K562 (cell line): ENCODE results near the gene MPHOSPH8. TPM values are rescaled to one million over a fixed set of nuclear protein-coding genes. Genes with fewer than 3 reads are reported as not detected.

Source experiments
- BRD4 ChIP-seq: fragments of 200-600 bp; sonication (generic); IDR thresholded peaks from 2 replicates; pipeline ENCODE4 v1.6.1; 2017; ENCODE audit warnings: inconsistent platforms
- CGGBP1 ChIP-seq: fragments of 250-450 bp; sonication (Bioruptor Pico); IDR thresholded peaks from 2 replicates; pipeline ENCODE4 v1.9.0; 2021; ENCODE audit warnings: mild to moderate bottlenecking
- ETV1 ChIP-seq: fragments of 450-650 bp; conservative IDR thresholded peaks from 2 replicates; pipeline ENCODE4 v1.6.1; 2016; ENCODE audit warnings: missing genetic modification characterization, control low read depth, low read depth, missing compliant biosample characterization
- HMBOX1 ChIP-seq: sonication (generic); IDR thresholded peaks from 2 replicates; pipeline ENCODE4 v1.6.1; 2016
- IFI16 ChIP-seq: fragments of 250-450 bp; sonication (Bioruptor Pico); IDR thresholded peaks from 2 replicates; pipeline ENCODE4 v2.1.2; 2022; ENCODE audit warnings: mild to moderate bottlenecking, inconsistent platforms
- KAT2B ChIP-seq: IDR thresholded peaks from one replicate; pipeline ENCODE4 v1.6.1; 2012; ENCODE audit warnings: low read depth, mild to moderate bottlenecking, control low read depth, inconsistent platforms, low read length, moderate library complexity
- MCM5 ChIP-seq: fragments of 450-650 bp; IDR thresholded peaks from 2 replicates; pipeline ENCODE4 v1.6.1; 2016; ENCODE audit warnings: low read depth
- MEF2A ChIP-seq: IDR thresholded peaks from 2 replicates; pipeline ENCODE4 v1.6.1; 2011; ENCODE audit warnings: low read depth, mild to moderate bottlenecking, low read length, moderate library complexity; ENCODE audit not compliant: control insufficient read depth
- MEIS2 ChIP-seq: fragments of 450-650 bp; IDR thresholded peaks from 2 replicates; pipeline ENCODE4 v1.6.1; 2014; ENCODE audit warnings: mild to moderate bottlenecking; ENCODE audit not compliant: partially characterized antibody
- NCOA6 ChIP-seq: fragments of 450-650 bp; IDR thresholded peaks from 2 replicates; pipeline ENCODE4 v1.6.1; 2017; ENCODE audit warnings: mild to moderate bottlenecking
- PHF8 ChIP-seq: fragments of 200-600 bp; sonication (generic); IDR thresholded peaks from 2 replicates; pipeline ENCODE4 v1.6.1; 2012; ENCODE audit warnings: mixed run types, mild to moderate bottlenecking, inconsistent platforms, low read length, moderate library complexity, borderline replicate concordance
- POLR2A ChIP-seq: fragments of 450-650 bp; conservative IDR thresholded peaks from 2 replicates; pipeline ENCODE4 v1.6.1; 2016
- RBM39 ChIP-seq: fragments of 200-400 bp; formaldehyde crosslinking; optimal IDR thresholded peaks from 2 replicates; pipeline ENCODE3; 2018; ENCODE audit warnings: low read depth, low read length
- RFX5 ChIP-seq: IDR thresholded peaks from 2 replicates; pipeline ENCODE4 v1.6.1; 2011; ENCODE audit warnings: low read depth, mild to moderate bottlenecking, improper control_type of control experiment, low read length
- SMAD2 ChIP-seq: fragments of 150-350 bp; IDR thresholded peaks from 2 replicates; pipeline ENCODE4 v1.6.1; 2014; ENCODE audit warnings: low read depth, mild to moderate bottlenecking, low read length
- SPI1 ChIP-seq: IDR thresholded peaks from 2 replicates; pipeline ENCODE4 v1.6.1; 2011; ENCODE audit warnings: low read depth, low read length, control low read depth, borderline replicate concordance
- TFAM ChIP-seq: fragments of 250-450 bp; sonication (Bioruptor Pico); conservative IDR thresholded peaks from 2 replicates; pipeline ENCODE4 v1.5.0; 2021; ENCODE audit warnings: mild to moderate bottlenecking, moderate library complexity
- THAP7 ChIP-seq: fragments of 250-450 bp; sonication (Bioruptor Pico); IDR thresholded peaks from 2 replicates; pipeline ENCODE4 v1.5.0; 2021
- TSC22D4 ChIP-seq: fragments of 450-650 bp; IDR thresholded peaks from 2 replicates; pipeline ENCODE4 v1.6.1; 2016; ENCODE audit warnings: missing genetic modification characterization, missing biosample characterization, control low read depth
- ZBTB1 ChIP-seq: sonication (generic); formaldehyde crosslinking; IDR thresholded peaks from 2 replicates; pipeline ENCODE4 v1.8.1; 2023; ENCODE audit warnings: missing genetic modification reagents, low read depth, mild to moderate bottlenecking, borderline replicate concordance
- ZBTB8A ChIP-seq: fragments of 450-650 bp; IDR thresholded peaks from 2 replicates; pipeline ENCODE4 v1.6.1; 2018; ENCODE audit warnings: mild to moderate bottlenecking, moderate library complexity; ENCODE audit not compliant: partially characterized antibody
- ZNF41 ChIP-seq: fragments of 250-450 bp; sonication (Bioruptor Pico); conservative IDR thresholded peaks from 2 replicates; pipeline ENCODE4 v1.4.0; 2020; ENCODE audit warnings: mild to moderate bottlenecking
- ZNF512 ChIP-seq: IDR thresholded peaks from 2 replicates; pipeline ENCODE4 v1.6.1; 2016; ENCODE audit warnings: missing genetic modification characterization, missing compliant biosample characterization
- ZNF695 ChIP-seq: fragments of 450-650 bp; formaldehyde crosslinking; IDR thresholded peaks from 2 replicates; pipeline ENCODE4 v1.4.0; 2020; ENCODE audit warnings: mild to moderate bottlenecking, moderate library complexity
- ZNF696 ChIP-seq: fragments of 250-450 bp; sonication (Bioruptor Pico); conservative IDR thresholded peaks from 2 replicates; pipeline ENCODE4 v1.4.0; 2020; ENCODE audit warnings: mild to moderate bottlenecking, moderate library complexity
- ZNF764 ChIP-seq: fragments of 250-450 bp; sonication (Bioruptor Pico); IDR thresholded peaks from 2 replicates; pipeline ENCODE4 v1.4.0; 2020; ENCODE audit warnings: low read depth, mild to moderate bottlenecking, moderate library complexity
- ZNF780A ChIP-seq: fragments of 250-450 bp; sonication (Bioruptor Pico); IDR thresholded peaks from 2 replicates; pipeline ENCODE4 v1.5.0; 2021; ENCODE audit warnings: mild to moderate bottlenecking
- polyA plus RNA-seq, 8 experiments: library from polyadenylated mRNA; depleted of rRNA in 4 of 8; stranded (reverse) in 5 of 8; unstranded in 3 of 8; fragments of >200 nt; fragmentation: Nextera tagmentation in 2 of 8; fragmentation: Illumina TruSeq in 1 of 8; extraction: Ambion mirVana in 2 of 8; extraction: Trizol in 1 of 8; gene quantifications; 2 replicates each; pipeline versions ENCODE4 v1.2.1 to v1.2.3, GENCODE V29; 2011 to 2014; ENCODE audit warnings: inconsistent platforms in 1 of 8, missing spikeins in 1 of 8
- total RNA-seq, 7 experiments: library from RNA; depleted of rRNA in 6 of 7; stranded (reverse); fragments of >200 nt in 6 of 7; fragmentation: Illumina TruSeq in 2 of 7; extraction: Trizol in 2 of 7; gene quantifications; 2 replicates each; pipeline versions ENCODE4 v1.2.1 to v1.2.3, GENCODE V29; 2011 to 2021; ENCODE audit warnings: low replicate concordance in 1 of 7

The MPHOSPH8 gene
- total and polyA plus RNA-seq, 9 of the 15 experiments (the other 6 are each of a cell fraction or from before 2014, with no cell fraction given) = 10.3 to 24.8 (median 16.6) TPM

- TF ChIP-seq NCOA6 (no peak), THAP7 (no peak), TSC22D4 (tag) (no peak), CGGBP1 (CRISPR knock-in tag) (no peak), ZBTB8A (no peak), BRD4 (no peak), RBM39 (no peak), IFI16 (CRISPR knock-in tag) (no peak), ZNF512 (tag) (no peak), ZNF696 (CRISPR knock-in tag) (no peak), ETV1 (tag) (no peak), POLR2A (0 out of 2 replicates have a peak, but pooled peaks have one; percentile 34), ZNF41 (CRISPR knock-in tag) (no peak), MCM5 (no peak), MEF2A (no peak), HMBOX1 (no peak), RFX5 (no peak), ZBTB1 (CRISPR knock-in tag) (peak; percentile 64; the same call in 1 of the 2 replicates), KAT2B (no peak), ZNF780A (CRISPR knock-in tag) (no peak), MEIS2 (no peak), SMAD2 (no peak), TFAM (CRISPR knock-in tag) (no peak), PHF8 (peak; percentile 62; the same call in 1 of the 2 replicates), ZNF764 (CRISPR knock-in tag) (no peak), ZNF695 (no peak), SPI1 (0 out of 2 replicates have a peak, but pooled peaks have one; percentile 41)
These were observed 31.4 kb upstream of the MPHOSPH8 start (continued) for GRCh38 chr13:19601749-19602725.
